ENCODE data around the gene MAX. TPM values are rescaled to one million over a fixed set of nuclear protein-coding genes. Genes with fewer than 3 reads are reported as not detected.

Gene MAX
- total and polyA plus RNA-seq, 2 experiments from 2014 or later = 25.0 to 27.7 TPM

GRCh38 chr14:65052832-65053231, 49.5 kb downstream of the MAX start:
- peaks cover 3% of the 10 kb centered on the region; the same call in 1 of the 3 replicates for H3K36me3 Mint-ChIP-seq (ENCODE audit: low read depth)
- no peak overlapping the region for H3K27ac Mint-ChIP-seq
- no peaks in the 10 kb centered on the region for H3K27me3 Mint-ChIP-seq (ENCODE audit: insufficient read depth, low read depth, poor library complexity)
- no peak for DNase-seq (ENCODE audit: low spot score)
- H3K9me3 Mint-ChIP-seq = no peaks in the 10 kb centered on the region
- no peaks in the 10 kb centered on the region for H3K79me2 ChIP-seq (replicated peaks; ENCODE audit: insufficient read depth)
- TF ChIP-seq, protein P1, sequence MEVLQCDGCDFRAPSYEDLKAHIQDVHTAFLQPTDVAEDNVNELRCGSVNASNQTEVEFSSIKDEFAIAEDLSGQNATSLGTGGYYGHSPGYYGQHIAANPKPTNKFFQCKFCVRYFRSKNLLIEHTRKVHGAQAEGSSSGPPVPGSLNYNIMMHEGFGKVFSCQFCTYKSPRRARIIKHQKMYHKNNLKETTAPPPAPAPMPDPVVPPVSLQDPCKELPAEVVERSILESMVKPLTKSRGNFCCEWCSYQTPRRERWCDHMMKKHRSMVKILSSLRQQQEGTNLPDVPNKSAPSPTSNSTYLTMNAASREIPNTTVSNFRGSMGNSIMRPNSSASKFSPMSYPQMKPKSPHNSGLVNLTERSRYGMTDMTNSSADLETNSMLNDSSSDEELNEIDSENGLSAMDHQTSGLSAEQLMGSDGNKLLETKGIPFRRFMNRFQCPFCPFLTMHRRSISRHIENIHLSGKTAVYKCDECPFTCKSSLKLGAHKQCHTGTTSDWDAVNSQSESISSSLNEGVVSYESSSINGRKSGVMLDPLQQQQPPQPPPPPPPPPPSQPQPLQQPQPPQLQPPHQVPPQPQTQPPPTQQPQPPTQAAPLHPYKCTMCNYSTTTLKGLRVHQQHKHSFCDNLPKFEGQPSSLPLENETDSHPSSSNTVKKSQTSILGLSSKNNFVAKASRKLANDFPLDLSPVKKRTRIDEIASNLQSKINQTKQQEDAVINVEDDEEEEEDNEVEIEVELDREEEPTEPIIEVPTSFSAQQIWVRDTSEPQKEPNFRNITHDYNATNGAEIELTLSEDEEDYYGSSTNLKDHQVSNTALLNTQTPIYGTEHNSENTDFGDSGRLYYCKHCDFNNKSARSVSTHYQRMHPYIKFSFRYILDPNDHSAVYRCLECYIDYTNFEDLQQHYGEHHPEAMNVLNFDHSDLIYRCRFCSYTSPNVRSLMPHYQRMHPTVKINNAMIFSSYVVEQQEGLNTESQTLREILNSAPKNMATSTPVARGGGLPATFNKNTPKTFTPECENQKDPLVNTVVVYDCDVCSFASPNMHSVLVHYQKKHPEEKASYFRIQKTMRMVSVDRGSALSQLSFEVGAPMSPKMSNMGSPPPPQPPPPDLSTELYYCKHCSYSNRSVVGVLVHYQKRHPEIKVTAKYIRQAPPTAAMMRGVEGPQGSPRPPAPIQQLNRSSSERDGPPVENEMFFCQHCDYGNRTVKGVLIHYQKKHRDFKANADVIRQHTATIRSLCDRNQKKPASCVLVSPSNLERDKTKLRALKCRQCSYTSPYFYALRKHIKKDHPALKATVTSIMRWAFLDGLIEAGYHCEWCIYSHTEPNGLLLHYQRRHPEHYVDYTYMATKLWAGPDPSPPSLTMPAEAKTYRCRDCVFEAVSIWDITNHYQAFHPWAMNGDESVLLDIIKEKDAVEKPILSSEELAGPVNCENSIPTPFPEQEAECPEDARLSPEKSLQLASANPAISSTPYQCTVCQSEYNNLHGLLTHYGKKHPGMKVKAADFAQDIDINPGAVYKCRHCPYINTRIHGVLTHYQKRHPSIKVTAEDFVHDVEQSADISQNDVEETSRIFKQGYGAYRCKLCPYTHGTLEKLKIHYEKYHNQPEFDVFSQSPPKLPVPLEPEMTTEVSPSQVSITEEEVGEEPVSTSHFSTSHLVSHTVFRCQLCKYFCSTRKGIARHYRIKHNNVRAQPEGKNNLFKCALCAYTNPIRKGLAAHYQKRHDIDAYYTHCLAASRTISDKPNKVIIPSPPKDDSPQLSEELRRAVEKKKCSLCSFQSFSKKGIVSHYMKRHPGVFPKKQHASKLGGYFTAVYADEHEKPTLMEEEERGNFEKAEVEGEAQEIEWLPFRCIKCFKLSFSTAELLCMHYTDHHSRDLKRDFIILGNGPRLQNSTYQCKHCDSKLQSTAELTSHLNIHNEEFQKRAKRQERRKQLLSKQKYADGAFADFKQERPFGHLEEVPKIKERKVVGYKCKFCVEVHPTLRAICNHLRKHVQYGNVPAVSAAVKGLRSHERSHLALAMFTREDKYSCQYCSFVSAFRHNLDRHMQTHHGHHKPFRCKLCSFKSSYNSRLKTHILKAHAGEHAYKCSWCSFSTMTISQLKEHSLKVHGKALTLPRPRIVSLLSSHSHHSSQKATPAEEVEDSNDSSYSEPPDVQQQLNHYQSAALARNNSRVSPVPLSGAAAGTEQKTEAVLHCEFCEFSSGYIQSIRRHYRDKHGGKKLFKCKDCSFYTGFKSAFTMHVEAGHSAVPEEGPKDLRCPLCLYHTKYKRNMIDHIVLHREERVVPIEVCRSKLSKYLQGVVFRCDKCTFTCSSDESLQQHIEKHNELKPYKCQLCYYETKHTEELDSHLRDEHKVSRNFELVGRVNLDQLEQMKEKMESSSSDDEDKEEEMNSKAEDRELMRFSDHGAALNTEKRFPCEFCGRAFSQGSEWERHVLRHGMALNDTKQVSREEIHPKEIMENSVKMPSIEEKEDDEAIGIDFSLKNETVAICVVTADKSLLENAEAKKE (CRISPR knock-in tag; IDR thresholded peaks at IDR 0.05) = no peak
- TF ChIP-seq ZNF114 (CRISPR knock-in tag; IDR thresholded peaks at IDR 0.05) (no peak), POLR2AphosphoS5 (IDR thresholded peaks at IDR 0.05; ENCODE audit: low read depth) (no peak), NANOG (IDR thresholded peaks at IDR 0.05; ENCODE audit: borderline replicate concordance) (no peak), JUNB (IDR thresholded peaks at IDR 0.05; ENCODE audit: unreplicated experiment) (no peak), CTCF (conservative IDR thresholded peaks at IDR 0.05; ENCODE audit: low read depth in 2 of 2) (no peak), ZNF331 (CRISPR knock-in tag; IDR thresholded peaks at IDR 0.05; ENCODE audit: low read depth) (no peak), EZH2 (IDR thresholded peaks at IDR 0.05; ENCODE audit: low read depth, unreplicated experiment) (no peak), ETS1 (IDR thresholded peaks at IDR 0.05) (no peak), REST (IDR thresholded peaks at IDR 0.05; ENCODE audit: unreplicated experiment) (no peak), EZH2phosphoT487 (IDR thresholded peaks at IDR 0.05; ENCODE audit: unreplicated experiment) (no peak), CREB1 (CRISPR knock-in tag; IDR thresholded peaks at IDR 0.05; ENCODE audit: low read depth) (no peak), STAT1 (IDR thresholded peaks at IDR 0.05; ENCODE audit: unreplicated experiment) (no peak)
- H3K36me3 ChIP-seq (ENCODE audit: insufficient read depth) = 0 out of 2 replicates have a peak, but pooled peaks cover 3% of the 10 kb centered on the region
- H3F3A ChIP-seq (replicated peaks; ENCODE audit: low read depth) = no peaks in the 10 kb centered on the region
- H4K20me1 ChIP-seq (replicated peaks; ENCODE audit: insufficient read depth) = 0 out of 2 replicates have a peak, but pooled peaks cover 7% of the 10 kb centered on the region
- no peaks in the 10 kb centered on the region for H3K9me2 ChIP-seq (ENCODE audit: insufficient read depth)
- no peak overlapping the region for H3K27ac ChIP-seq (ENCODE audit: low read depth)
- H3K4me3 ChIP-seq = no peak overlapping the region
- no peaks in the 10 kb centered on the region; the same call in 1 of the 2 replicates for H3K4me1 ChIP-seq (ENCODE audit: insufficient read depth)
- H3K27me3 ChIP-seq (ENCODE audit: insufficient read depth) = no peaks in the 10 kb centered on the region
- H2AFZ ChIP-seq = no peak overlapping the region
- no peak for ATAC-seq
- peaks cover 3% of the 10 kb centered on the region for H3K4me1 Mint-ChIP-seq
- no peak overlapping the region for H3K4me2 ChIP-seq
- H3K4me3 Mint-ChIP-seq = no peak overlapping the region

All from GM23338 (cell line).